ENCODE results near the gene UBR1. TPM values are rescaled to one million over a fixed set of nuclear protein-coding genes. Genes with fewer than 3 reads are reported as not detected.

Gene UBR1
- total and polyA plus RNA-seq, 2 donors (not counting 1 experiment from before 2014, with no cell fraction given) = 18.2 to 45.6 TPM

GRCh38 chr15:43150191-43150929, 44.5 kb upstream of the UBR1 start:
- Histone ChIP-seq H3K36me3 (ENCODE audit: control insufficient read depth, insufficient read depth, low read length) (no peaks in the 10 kb centered on the region), H3K27me3 (ENCODE audit: control insufficient read depth, insufficient read depth, low read length) (no peaks in the 10 kb centered on the region), H3K4me1 (ENCODE audit: control insufficient read depth, extremely low read depth, insufficient read depth, low read length) (no peaks in the 10 kb centered on the region), H2AFZ (ENCODE audit: low read length) (no peak overlapping the region), H3K9ac (ENCODE audit: insufficient read depth, low read length) (no peak overlapping the region), H3K4me2 (ENCODE audit: extremely low read depth, insufficient read depth, low read length) (no peak overlapping the region), H3K27ac (ENCODE audit: insufficient read depth, low read length) (peak overlapping the region; percentile 57), H3K4me3 (replicated peaks in 1 of 4; ENCODE audit: control extremely low read depth in 1 of 4, insufficient read depth in 1 of 4, low read depth in 3 of 4, low read length in 4 of 4) (no peak overlapping the region), H4K20me1 (ENCODE audit: control insufficient read depth, extremely low read depth, insufficient read depth, low read length) (no peaks in the 10 kb centered on the region), H3K9me3 (ENCODE audit: control insufficient read depth, insufficient read depth, low read depth, low read length) (no peaks in the 10 kb centered on the region), H3K79me2 (ENCODE audit: control insufficient read depth, insufficient read depth, low read length) (no peaks in the 10 kb centered on the region)
- TF ChIP-seq CTCF (conservative IDR thresholded peaks at IDR 0.05 in 1 of 2, IDR thresholded peaks at IDR 0.05 in 1 of 2; ENCODE audit: low read depth in 1 of 2, low read length in 2 of 2) (no peak), EZH2 (IDR thresholded peaks at IDR 0.05; ENCODE audit: low read length, missing control alignments) (no peak)
- peak; percentile 86 to 99 for DNase-seq (ENCODE audit: low read depth in 2 of 2)

GRCh38 chr15:43146184-43146583, 40.3 kb upstream of the UBR1 start:
- H3K79me2 ChIP-seq (ENCODE audit: control insufficient read depth, insufficient read depth, low read length) = no peaks in the 10 kb centered on the region
- H3K4me1 ChIP-seq (ENCODE audit: control insufficient read depth, extremely low read depth, insufficient read depth, low read length) = no peaks in the 10 kb centered on the region
- TF ChIP-seq CTCF (conservative IDR thresholded peaks at IDR 0.05 in 1 of 2, IDR thresholded peaks at IDR 0.05 in 1 of 2; ENCODE audit: low read depth in 1 of 2, low read length in 2 of 2) = no peak
- no peak overlapping the region for H3K4me3 ChIP-seq (replicated peaks in 1 of 4; ENCODE audit: control extremely low read depth in 1 of 4, insufficient read depth in 1 of 4, low read depth in 3 of 4, low read length in 4 of 4)
- no peak overlapping the region for H3K9ac ChIP-seq (ENCODE audit: insufficient read depth, low read length)
- H3K36me3 ChIP-seq (ENCODE audit: control insufficient read depth, insufficient read depth, low read length) = no peaks in the 10 kb centered on the region
- H4K20me1 ChIP-seq (ENCODE audit: control insufficient read depth, extremely low read depth, insufficient read depth, low read length) = no peaks in the 10 kb centered on the region
- DNase-seq (ENCODE audit: low read depth in 2 of 2) = no peak
- H2AFZ ChIP-seq (ENCODE audit: low read length) = no peak overlapping the region
- H3K9me3 ChIP-seq (ENCODE audit: control insufficient read depth, insufficient read depth, low read depth, low read length) = no peaks in the 10 kb centered on the region
- H3K4me2 ChIP-seq (ENCODE audit: extremely low read depth, insufficient read depth, low read length) = no peak overlapping the region
- no peaks in the 10 kb centered on the region for H3K27me3 ChIP-seq (ENCODE audit: control insufficient read depth, insufficient read depth, low read length)
- no peak overlapping the region for H3K27ac ChIP-seq (ENCODE audit: insufficient read depth, low read length)

- no peaks in the 10 kb centered on the region for H3K36me3 ChIP-seq (ENCODE audit: control insufficient read depth, insufficient read depth, low read length)
- H3K9me3 ChIP-seq (ENCODE audit: control insufficient read depth, insufficient read depth, low read depth, low read length) = no peaks in the 10 kb centered on the region
- DNase-seq (ENCODE audit: low read depth in 2 of 2) = no peak
- H3K4me3 ChIP-seq (replicated peaks in 1 of 4; ENCODE audit: control extremely low read depth in 1 of 4, insufficient read depth in 1 of 4, low read depth in 3 of 4, low read length in 4 of 4) = no peak overlapping the region
- H3K4me2 ChIP-seq (ENCODE audit: extremely low read depth, insufficient read depth, low read length) = no peak overlapping the region
- TF ChIP-seq CTCF (conservative IDR thresholded peaks at IDR 0.05 in 1 of 2, IDR thresholded peaks at IDR 0.05 in 1 of 2; ENCODE audit: low read depth in 1 of 2, low read length in 2 of 2) (no peak), EZH2 (IDR thresholded peaks at IDR 0.05; ENCODE audit: low read length, missing control alignments) (no peak)
- no peaks in the 10 kb centered on the region for H4K20me1 ChIP-seq (ENCODE audit: control insufficient read depth, extremely low read depth, insufficient read depth, low read length)
- H2AFZ ChIP-seq (ENCODE audit: low read length) = no peak overlapping the region
- no peak overlapping the region for H3K9ac ChIP-seq (ENCODE audit: insufficient read depth, low read length)
- no peaks in the 10 kb centered on the region for H3K79me2 ChIP-seq (ENCODE audit: control insufficient read depth, insufficient read depth, low read length)
- no peaks in the 10 kb centered on the region for H3K27me3 ChIP-seq (ENCODE audit: control insufficient read depth, insufficient read depth, low read length)
- no peaks in the 10 kb centered on the region for H3K4me1 ChIP-seq (ENCODE audit: control insufficient read depth, extremely low read depth, insufficient read depth, low read length)
- no peak overlapping the region for H3K27ac ChIP-seq (ENCODE audit: insufficient read depth, low read length)
Measured at GRCh38 chr15:43144512-43144911, 38.7 kb upstream of the UBR1 start.
